Endothelial cell of umbilical vein (primary cell): ENCODE measurements around the gene PBX3. TPM values are rescaled to one million over a fixed set of nuclear protein-coding genes. Genes with fewer than 3 reads are reported as not detected.

Experiments used
- BruUV-seq: library from RNA; stranded (reverse); fragments of 400-500 nt; replicated peaks from 2 replicates; lab custom pipeline; 2021; lab: Mats Ljungman, UMichigan
- CTCF ChIA-PET: fragments of 300-600, 350-600 bp; sonication (Branson Sonifier 250); formaldehyde crosslinking; loops from one replicate; lab custom pipeline; 2021; ENCODE audit warnings: antibody characterized with exemption, inconsistent platforms; lab: Charles Lee
- POLR2A ChIA-PET: fragments of 300-600, 350-600 bp; sonication (Branson Sonifier 250); formaldehyde crosslinking; loops from one replicate; lab custom pipeline; 2021; ENCODE audit warnings: antibody characterized with exemption, inconsistent platforms; lab: Charles Lee
- DNase-seq: peaks from one replicate; pipeline ENCODE4 v3.0.0-alpha.2; 2011; ENCODE audit warnings: low read depth, low spot score
- FAIRE-seq: peaks from 2 replicates; lab custom pipeline; 2011; peaks lifted over from hg19 to GRCh38; lab: Jason Lieb, UNC
- H2AFZ ChIP-seq: 2 replicates; pipeline ENCODE4 v1.6.0; 2012; ENCODE audit warnings: low read depth, low read length, control low read depth, inconsistent platforms
- H3K27ac ChIP-seq: 2 replicates; pipeline ENCODE4 v1.5.1; 2011; ENCODE audit warnings: low read depth, mild to moderate bottlenecking, control low read depth, low read length, moderate library complexity; ENCODE audit not compliant: insufficient read depth
- H3K27me3 ChIP-seq, 2 experiments: 2 replicates each; pipeline versions ENCODE4 v1.6.0 to v1.6.1; 2011; ENCODE audit warnings: low read length in 2 of 2, mixed read lengths in 1 of 2; ENCODE audit not compliant: control insufficient read depth in 2 of 2, insufficient read depth in 2 of 2
- H3K36me3 ChIP-seq, 2 experiments: 2 replicates in 1 of 2; 3 replicates in 1 of 2; pipeline ENCODE4 v1.5.1; 2011; ENCODE audit warnings: low read length in 2 of 2, mild to moderate bottlenecking in 1 of 2, moderate library complexity in 1 of 2; ENCODE audit not compliant: control insufficient read depth in 2 of 2, insufficient read depth in 2 of 2; ENCODE audit errors: extremely low read depth in 1 of 2
- H3K4me1 ChIP-seq: 3 replicates; pipeline ENCODE4 v1.5.1; 2011; ENCODE audit warnings: mild to moderate bottlenecking, low read length; ENCODE audit not compliant: control insufficient read depth, insufficient read depth; ENCODE audit errors: extremely low read depth
- H3K4me2 ChIP-seq: 2 replicates; pipeline ENCODE4 v1.6.1; 2011; ENCODE audit warnings: low read length, control low read depth, mixed read lengths; ENCODE audit not compliant: insufficient read depth
- H3K4me3 ChIP-seq, 3 experiments: fragments of 200-600 bp in 1 of 3; sonication (generic), shearing (Covaris generic) in 1 of 3; replicated peaks in 1 of 3; 2 replicates each; pipeline ENCODE4 v1.5.1; 2011 to 2016; ENCODE audit warnings: control low read depth in 3 of 3, low read length in 3 of 3, mild to moderate bottlenecking in 2 of 3, inconsistent platforms in 1 of 3, low read depth in 1 of 3, moderate library complexity in 1 of 3; ENCODE audit not compliant: insufficient read depth in 1 of 3
- H3K79me2 ChIP-seq: 2 replicates; pipeline ENCODE4 v1.6.0; 2012; ENCODE audit warnings: low read length, inconsistent platforms; ENCODE audit not compliant: control insufficient read depth, insufficient read depth
- H3K9ac ChIP-seq: replicated peaks from 2 replicates; pipeline ENCODE3; 2011; ENCODE audit warnings: low read length, control low read depth; ENCODE audit not compliant: insufficient read depth; ENCODE audit errors: extremely low read depth
- H3K9me1 ChIP-seq: replicated peaks from 3 replicates; pipeline ENCODE4 v1.6.0; 2011; ENCODE audit warnings: mild to moderate bottlenecking, low read length; ENCODE audit not compliant: control insufficient read depth, insufficient read depth; ENCODE audit errors: extremely low read depth
- H3K9me3 ChIP-seq: replicated peaks from 2 replicates; pipeline ENCODE4 v1.5.1; 2012; ENCODE audit warnings: low read length, inconsistent platforms; ENCODE audit not compliant: control insufficient read depth, insufficient read depth
- H4K20me1 ChIP-seq: replicated peaks from 2 replicates; pipeline ENCODE3; 2011; ENCODE audit warnings: mild to moderate bottlenecking, low read length; ENCODE audit not compliant: control insufficient read depth, insufficient read depth; ENCODE audit errors: extremely low read depth
- CTCF ChIP-seq, 2 donors: IDR thresholded peaks; 1 replicate in 1 of 2; 2 replicates in 1 of 2; pipeline ENCODE4 v1.5.1; 2011; ENCODE audit warnings: low read length in 2 of 2, mild to moderate bottlenecking in 2 of 2, moderate library complexity in 2 of 2, control low read depth in 1 of 2, inconsistent platforms in 1 of 2, low read depth in 1 of 2; ENCODE audit not compliant: insufficient read depth in 1 of 2; ENCODE audit errors: extremely low read depth in 1 of 2
- EZH2 ChIP-seq: IDR thresholded peaks from 2 replicates; pipeline ENCODE4 v1.6.1; 2012; ENCODE audit warnings: borderline replicate concordance, low read depth, mild to moderate bottlenecking, moderate library complexity, low read length, inconsistent platforms; ENCODE audit not compliant: severe bottlenecking
- FOS ChIP-seq: IDR thresholded peaks from 2 replicates; pipeline ENCODE4 v1.6.1; 2011; ENCODE audit warnings: mild to moderate bottlenecking, low read length, moderate library complexity, borderline replicate concordance; ENCODE audit not compliant: insufficient read depth
- GATA2 ChIP-seq: IDR thresholded peaks from 2 replicates; pipeline ENCODE4 v1.7.0; 2011; ENCODE audit warnings: low read depth, mild to moderate bottlenecking, moderate library complexity, mixed read lengths, low read length; ENCODE audit not compliant: insufficient read length, insufficient read depth
- JUN ChIP-seq: IDR thresholded peaks from 2 replicates; pipeline ENCODE4 v1.6.1; 2011; ENCODE audit warnings: borderline replicate concordance, low read depth; ENCODE audit not compliant: insufficient read length, insufficient read depth
- MYC ChIP-seq: IDR thresholded peaks from one replicate; pipeline ENCODE4 v1.6.1; 2011; ENCODE audit warnings: mild to moderate bottlenecking, low read depth, low read length
- POLR2A ChIP-seq: IDR thresholded peaks from 2 replicates; pipeline ENCODE4 v1.6.1; 2012; ENCODE audit warnings: low read depth, mild to moderate bottlenecking, control low read depth, low read length
- POLR2AphosphoS5 ChIP-seq: IDR thresholded peaks from 2 replicates; pipeline ENCODE4 v1.6.1; 2012; ENCODE audit warnings: low read depth, mild to moderate bottlenecking, control low read depth, low read length, moderate library complexity; ENCODE audit not compliant: insufficient read depth
- dilution Hi-C: fragments of 300-500 bp; cut with MboI; formaldehyde crosslinking; loops from one replicate; pipeline ENCODE4 v1.15.0; 2019; ENCODE audit warnings: low sequenced_read_pairs; ENCODE audit not compliant: extremely low pct_ligation_motif_present
- intact Hi-C: fragments of 100-400 bp; cut with micrococcal nuclease; formaldehyde crosslinking; loops from one replicate; pipeline ENCODE4 v1.10.0; 2022
- polyA plus RNA-seq, 4 experiments: library from polyadenylated mRNA; depleted of rRNA in 3 of 4; stranded (reverse) in 3 of 4; unstranded in 1 of 4; fragments of >200 nt; gene quantifications; 2 replicates each; pipeline versions ENCODE4 v1.2.1 to v1.2.3, GENCODE V29; 2011 to 2012; ENCODE audit warnings: missing spikeins in 1 of 4
- total RNA-seq: library from RNA; stranded (reverse); gene quantifications from 2 replicates; pipeline ENCODE4 v1.2.3, GENCODE V29; 2021
- TF ChIP-seq, protein P1 (sequence below): IDR thresholded peaks from 2 replicates; pipeline ENCODE4 v1.6.1; 2011; ENCODE audit not compliant: insufficient read depth, insufficient read length

The PBX3 gene
- total and polyA plus RNA-seq, 2 donors (not counting 3 experiments of a cell fraction or from before 2014, with no cell fraction given), result 18.8 to 42.0 TPM

GRCh38 chr9:125831054-125831453 lies 83.9 kb downstream of the PBX3 start:
- no peak overlapping the region for H3K9ac ChIP-seq
- TF ChIP-seq POLR2A, result no peak
- H3K36me3 ChIP-seq, result no peaks in the 10 kb centered on the region
- peaks cover 2% of the 10 kb centered on the region for H3K79me2 ChIP-seq
- dilution Hi-C loops (no loop called here), intact Hi-C loops (no loop called here)
- H3K4me1 ChIP-seq, result peaks cover 2% of the 10 kb centered on the region
- no peak for DNase-seq
- no peak overlapping the region for H3K4me2 ChIP-seq
- no peaks in the 10 kb centered on the region for H3K9me3 ChIP-seq
- no TSS peak for BruUV-seq
- CTCF ChIA-PET, result interaction anchor here (1.0 kb wide), 1 partner anchor 21 kb away, joined by 3 read pairs; no protein-coding TSS in a partner anchor
- FAIRE-seq, result peak; percentile 21
- no peak overlapping the region for H2AFZ ChIP-seq
- POLR2A ChIA-PET, result no interaction called here
- H3K27me3 ChIP-seq, result no peaks in the 10 kb centered on the region
- H3K4me3 ChIP-seq, result no peak overlapping the region
- H3K9me1 ChIP-seq, result no peaks in the 10 kb centered on the region
- H4K20me1 ChIP-seq, result no peaks in the 10 kb centered on the region
- H3K27ac ChIP-seq, result no peak overlapping the region

GRCh38 chr9:125831616-125832015 lies 84.4 kb downstream of the PBX3 start:
- Histone ChIP-seq H2AFZ (no peak overlapping the region), H3K79me2 (peaks cover 2% of the 10 kb centered on the region), H3K27me3 (no peaks in the 10 kb centered on the region), H3K4me3 (no peak overlapping the region), H4K20me1 (no peaks in the 10 kb centered on the region), H3K9me3 (no peaks in the 10 kb centered on the region), H3K27ac (no peak overlapping the region), H3K36me3 (no peaks in the 10 kb centered on the region), H3K9me1 (no peaks in the 10 kb centered on the region), H3K4me2 (no peak overlapping the region), H3K9ac (no peak overlapping the region), H3K4me1 (peaks cover 2% of the 10 kb centered on the region)
- CTCF ChIA-PET, result interaction anchor here (1.0 kb wide), 2 partner anchors 21 to 64 kb away, joined by 3 read pairs; no protein-coding TSS in a partner anchor
- POLR2A ChIA-PET, result no interaction called here
- TF ChIP-seq MYC, result no peak
- no peak for TF ChIP-seq CTCF (IDR thresholded peaks at IDR 0.05; ENCODE audit: extremely low read depth in 1 of 2, insufficient read depth in 1 of 2, low read depth in 1 of 2, low read length in 2 of 2)
- no peak for TF ChIP-seq FOS
- TF ChIP-seq POLR2A, result no peak
- TF ChIP-seq, protein P1, sequence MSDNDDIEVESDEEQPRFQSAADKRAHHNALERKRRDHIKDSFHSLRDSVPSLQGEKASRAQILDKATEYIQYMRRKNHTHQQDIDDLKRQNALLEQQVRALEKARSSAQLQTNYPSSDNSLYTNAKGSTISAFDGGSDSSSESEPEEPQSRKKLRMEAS, result no peak
- no peak for TF ChIP-seq EZH2
- TF ChIP-seq JUN, result no peak
- TF ChIP-seq POLR2AphosphoS5, result no peak
- TF ChIP-seq GATA2, result no peak
- intact Hi-C loops (no loop called here), dilution Hi-C loops (no loop called here)
- no TSS peak for BruUV-seq
- DNase-seq (no peak), FAIRE-seq (no peak)
